Measurements from ENCODE around the gene RTEL1. TPM values are rescaled to one million over a fixed set of nuclear protein-coding genes. Genes with fewer than 3 reads are reported as not detected.

The RTEL1 gene
- total and polyA plus RNA-seq, 3 experiments from 2014 or later, result 5.7 to 54.5 (median 52.3) TPM

DNA sequence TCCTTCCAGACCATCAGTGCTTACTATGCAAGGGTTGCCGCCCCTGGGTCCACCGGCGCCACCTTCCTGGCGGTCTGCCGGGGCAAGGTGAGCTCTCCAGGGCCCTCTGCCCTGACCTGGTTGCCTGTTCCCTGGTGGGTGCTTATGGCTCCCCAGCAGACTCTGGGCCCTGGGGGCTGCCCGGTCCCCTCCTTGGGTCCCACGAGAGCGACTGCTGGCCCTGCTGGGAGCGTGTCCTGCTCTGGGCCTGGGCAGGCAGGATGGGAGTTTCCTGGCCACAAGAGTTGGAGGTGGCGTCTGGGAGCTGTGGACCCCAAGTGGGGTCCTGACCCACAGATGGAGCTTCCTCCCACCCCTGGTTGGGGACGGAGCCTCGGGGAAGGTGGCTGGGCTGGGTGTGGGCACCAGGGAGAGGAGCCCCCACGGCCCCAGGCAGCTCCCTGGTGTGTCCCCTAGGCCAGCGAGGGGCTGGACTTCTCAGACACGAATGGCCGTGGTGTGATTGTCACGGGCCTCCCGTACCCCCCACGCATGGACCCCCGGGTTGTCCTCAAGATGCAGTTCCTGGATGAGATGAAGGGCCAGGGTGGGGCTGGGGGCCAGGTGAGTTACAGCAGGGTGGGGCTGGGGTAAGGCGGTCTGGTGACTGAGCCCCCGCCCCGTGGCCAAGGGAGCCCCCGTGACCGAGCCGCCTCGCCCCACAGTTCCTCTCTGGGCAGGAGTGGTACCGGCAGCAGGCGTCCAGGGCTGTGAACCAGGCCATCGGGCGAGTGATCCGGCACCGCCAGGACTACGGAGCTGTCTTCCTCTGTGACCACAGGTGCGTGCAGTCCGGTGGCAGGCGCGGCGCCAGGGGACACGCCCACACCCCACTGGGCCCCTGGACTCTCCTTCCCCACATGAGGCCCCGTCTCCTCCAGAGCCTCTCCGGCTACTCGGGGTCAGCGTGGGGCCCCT is 31.2 kb downstream of the RTEL1 start:
- H3K9me3 Mint-ChIP-seq, result peaks cover 0 to 5% (median 0%) of the 10 kb centered on the region in 5 donors
- no peak overlapping the region for H3K4me3 Mint-ChIP-seq
- H3K4me1 ChIP-seq (ENCODE audit: insufficient read depth, low read length), result peaks cover 16% of the 10 kb centered on the region
- POLR2A ChIA-PET, result interaction anchor here (0.6 kb wide), 2 partner anchors 117 to 120 kb away, joined by 3 to 13 read pairs; no protein-coding TSS in a partner anchor
- peaks cover 0 to 2% (median 0%) of the 10 kb centered on the region in 3 donors for H3K36me3 Mint-ChIP-seq
- peaks cover 0 to 7% of the 10 kb centered on the region in 2 donors for H3K27me3 Mint-ChIP-seq
- no peaks in the 10 kb centered on the region for H3K9me3 ChIP-seq (ENCODE audit: low read length)
- H3K27ac Mint-ChIP-seq, result no peak overlapping the region
- no peak for DNase-seq
- no peak overlapping the region for H3K4me3 ChIP-seq (ENCODE audit: low read length)
- no peaks in the 10 kb centered on the region for H3K36me3 ChIP-seq (ENCODE audit: insufficient read depth, low read length)
- H3K27ac ChIP-seq (ENCODE audit: low read depth, low read length), result no peak overlapping the region
- peaks cover 0 to 11% (median 2%) of the 10 kb centered on the region in 3 donors for H3K4me1 Mint-ChIP-seq
- H3K27me3 ChIP-seq (ENCODE audit: insufficient read depth, low read length, poor library complexity, severe bottlenecking), result no peaks in the 10 kb centered on the region
- CTCF ChIA-PET, result no interaction called here

DNA sequence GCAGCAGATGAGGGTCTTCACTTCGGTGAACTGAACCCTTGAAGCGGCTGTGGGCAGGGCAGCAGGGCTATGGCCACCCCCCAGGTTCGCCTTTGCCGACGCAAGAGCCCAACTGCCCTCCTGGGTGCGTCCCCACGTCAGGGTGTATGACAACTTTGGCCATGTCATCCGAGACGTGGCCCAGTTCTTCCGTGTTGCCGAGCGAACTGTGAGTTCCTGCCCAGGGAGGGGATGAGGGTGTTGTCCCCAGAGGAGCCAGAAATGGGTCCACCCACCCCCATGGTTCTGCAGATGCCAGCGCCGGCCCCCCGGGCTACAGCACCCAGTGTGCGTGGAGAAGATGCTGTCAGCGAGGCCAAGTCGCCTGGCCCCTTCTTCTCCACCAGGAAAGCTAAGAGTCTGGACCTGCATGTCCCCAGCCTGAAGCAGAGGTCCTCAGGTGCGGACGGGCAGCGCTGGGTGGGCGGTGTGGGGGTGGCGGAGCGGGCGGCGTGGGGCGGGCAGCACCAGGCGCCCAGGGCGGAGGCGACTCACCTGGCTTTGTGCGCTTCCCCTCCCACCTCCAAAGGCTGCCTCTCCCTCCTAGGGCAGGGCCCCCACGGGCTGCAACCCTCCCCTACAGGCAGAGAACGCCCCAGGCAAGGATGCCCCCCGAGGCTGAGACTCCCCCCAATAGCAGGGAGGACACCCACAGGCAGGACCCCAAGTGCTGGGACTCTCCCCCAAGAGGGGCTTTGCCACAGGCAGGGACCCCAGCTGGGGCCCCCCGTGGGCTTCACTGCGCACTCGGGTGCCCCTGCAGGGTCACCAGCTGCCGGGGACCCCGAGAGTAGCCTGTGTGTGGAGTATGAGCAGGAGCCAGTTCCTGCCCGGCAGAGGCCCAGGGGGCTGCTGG is 32.1 kb downstream of the RTEL1 start:
- no peak overlapping the region for H3K27ac Mint-ChIP-seq

GRCh38 chr20:63690898-63691710 is 33.0 kb downstream of the RTEL1 start:
- Mint-ChIP-seq H3K9me3 (peaks cover 0 to 5% (median 0%) of the 10 kb centered on the region in 5 donors), H3K4me3 (no peak overlapping the region), H3K27me3 (peaks cover 0 to 7% of the 10 kb centered on the region in 2 donors), H3K4me1 (peaks cover 0 to 17% (median 4%) of the 10 kb centered on the region in 3 donors), H3K27ac (peak overlapping the region in 1 of 8 donors; percentile 24), H3K36me3 (peaks cover 0 to 3% (median 0%) of the 10 kb centered on the region in 3 donors)
- Histone ChIP-seq H3K36me3 (ENCODE audit: insufficient read depth, low read length) (no peaks in the 10 kb centered on the region), H3K27ac (ENCODE audit: low read depth, low read length) (no peak overlapping the region), H3K4me3 (ENCODE audit: low read length) (no peak overlapping the region), H3K27me3 (ENCODE audit: insufficient read depth, low read length, poor library complexity, severe bottlenecking) (no peaks in the 10 kb centered on the region), H3K4me1 (ENCODE audit: insufficient read depth, low read length) (peaks cover 18% of the 10 kb centered on the region), H3K9me3 (ENCODE audit: low read length) (no peaks in the 10 kb centered on the region)
- POLR2A ChIA-PET, result no interaction called here
- CTCF ChIA-PET, result no interaction called here
- DNase-seq, result no peak

More for the DNA sequence above, 32.1 kb downstream of the RTEL1 start:
- ChIA-PET CTCF (no interaction called here), POLR2A (interaction anchor here (0.6 kb wide), 1 partner anchor 119 kb away, joined by 13 read pairs; no protein-coding TSS in a partner anchor)
- Mint-ChIP-seq H3K9me3 (peaks cover 0 to 5% (median 0%) of the 10 kb centered on the region in 5 donors), H3K36me3 (peaks cover 0 to 2% (median 0%) of the 10 kb centered on the region in 3 donors), H3K27me3 (peaks cover 0 to 7% of the 10 kb centered on the region in 2 donors), H3K4me1 (peaks cover 0 to 11% (median 2%) of the 10 kb centered on the region in 3 donors), H3K4me3 (no peak overlapping the region)
- DNase-seq, result no peak
- Histone ChIP-seq H3K27ac (ENCODE audit: low read depth, low read length) (no peak overlapping the region), H3K4me1 (ENCODE audit: insufficient read depth, low read length) (peaks cover 16% of the 10 kb centered on the region), H3K9me3 (ENCODE audit: low read length) (no peaks in the 10 kb centered on the region), H3K4me3 (ENCODE audit: low read length) (no peak overlapping the region), H3K36me3 (ENCODE audit: insufficient read depth, low read length) (no peaks in the 10 kb centered on the region), H3K27me3 (ENCODE audit: insufficient read depth, low read length, poor library complexity, severe bottlenecking) (no peaks in the 10 kb centered on the region)

DNA sequence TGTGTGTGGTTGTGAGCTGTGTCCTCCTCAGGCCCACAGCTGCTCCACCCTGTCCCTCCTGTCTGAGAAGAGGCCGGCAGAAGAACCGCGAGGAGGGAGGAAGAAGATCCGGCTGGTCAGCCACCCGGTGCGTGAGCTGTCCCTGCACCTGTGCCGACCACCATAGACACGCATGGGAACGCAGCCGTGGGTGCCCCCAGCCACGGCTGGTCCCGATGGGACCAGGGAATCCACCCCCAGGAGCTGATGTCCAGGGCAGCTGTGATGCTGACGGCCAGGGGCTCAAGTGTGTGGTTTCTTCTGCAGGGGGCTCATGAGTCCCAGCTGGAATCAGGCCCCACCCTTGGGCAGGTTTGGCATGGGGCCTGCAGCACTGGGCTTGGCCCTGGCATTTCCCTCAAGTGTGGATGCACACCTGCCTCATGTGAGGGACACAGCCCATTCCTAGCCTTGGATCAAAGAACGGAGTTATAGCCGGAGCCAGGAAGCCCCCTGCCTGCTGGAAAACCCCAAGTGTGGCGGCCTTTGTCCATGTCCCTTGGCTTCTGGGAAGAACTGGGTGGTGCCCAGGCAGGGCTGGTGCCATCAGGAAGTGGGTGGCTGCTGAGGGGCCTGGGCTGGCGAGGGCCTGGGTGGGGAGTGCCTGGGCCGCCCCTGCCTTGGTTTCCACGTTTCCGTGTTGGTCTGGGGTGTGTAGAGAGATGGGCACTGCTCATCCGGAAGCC is 33.8 kb downstream of the RTEL1 start:
- Histone ChIP-seq H3K27ac (ENCODE audit: low read depth, low read length) (no peak overlapping the region), H3K4me3 (ENCODE audit: low read length) (no peak overlapping the region), H3K27me3 (ENCODE audit: insufficient read depth, low read length, poor library complexity, severe bottlenecking) (no peaks in the 10 kb centered on the region), H3K36me3 (ENCODE audit: insufficient read depth, low read length) (no peaks in the 10 kb centered on the region), H3K4me1 (ENCODE audit: insufficient read depth, low read length) (peaks cover 17% of the 10 kb centered on the region), H3K9me3 (ENCODE audit: low read length) (no peaks in the 10 kb centered on the region)
- peaks cover 0 to 23% (median 6%) of the 10 kb centered on the region in 3 donors for H3K4me1 Mint-ChIP-seq
- no peak overlapping the region for H3K4me3 Mint-ChIP-seq
- peaks cover 0 to 4% (median 0%) of the 10 kb centered on the region in 3 donors for H3K36me3 Mint-ChIP-seq
- peaks cover 0 to 5% (median 0%) of the 10 kb centered on the region in 5 donors for H3K9me3 Mint-ChIP-seq
- H3K27ac Mint-ChIP-seq, result peak overlapping the region in 1 of 8 donors; percentile 24
- peaks cover 0 to 7% of the 10 kb centered on the region in 2 donors for H3K27me3 Mint-ChIP-seq
- no peak for DNase-seq
- ChIA-PET CTCF (no interaction called here), POLR2A (no interaction called here)

GRCh38 chr20:63692436-63693082 is 34.4 kb downstream of the RTEL1 start:
- Histone ChIP-seq H3K36me3 (ENCODE audit: insufficient read depth, low read length) (no peaks in the 10 kb centered on the region), H3K27me3 (ENCODE audit: insufficient read depth, low read length, poor library complexity, severe bottlenecking) (no peaks in the 10 kb centered on the region), H3K27ac (ENCODE audit: low read depth, low read length) (no peak overlapping the region), H3K9me3 (ENCODE audit: low read length) (no peaks in the 10 kb centered on the region), H3K4me1 (ENCODE audit: insufficient read depth, low read length) (peaks cover 16% of the 10 kb centered on the region), H3K4me3 (ENCODE audit: low read length) (no peak overlapping the region)
- H3K27me3 Mint-ChIP-seq, result peaks cover 0 to 7% of the 10 kb centered on the region in 2 donors
- ChIA-PET POLR2A (no interaction called here), CTCF (no interaction called here)
- peaks cover 0 to 5% (median 0%) of the 10 kb centered on the region in 5 donors for H3K9me3 Mint-ChIP-seq
- H3K36me3 Mint-ChIP-seq, result peaks cover 0 to 4% (median 0%) of the 10 kb centered on the region in 3 donors
- H3K4me3 Mint-ChIP-seq, result peak overlapping the region in 1 of 7 donors; percentile 40
- H3K4me1 Mint-ChIP-seq, result peaks cover 0 to 29% (median 6%) of the 10 kb centered on the region in 3 donors
- DNase-seq, result no peak
- H3K27ac Mint-ChIP-seq, result peak overlapping the region in 3 of 8 donors; percentile 8 to 42 (median 36)

DNA sequence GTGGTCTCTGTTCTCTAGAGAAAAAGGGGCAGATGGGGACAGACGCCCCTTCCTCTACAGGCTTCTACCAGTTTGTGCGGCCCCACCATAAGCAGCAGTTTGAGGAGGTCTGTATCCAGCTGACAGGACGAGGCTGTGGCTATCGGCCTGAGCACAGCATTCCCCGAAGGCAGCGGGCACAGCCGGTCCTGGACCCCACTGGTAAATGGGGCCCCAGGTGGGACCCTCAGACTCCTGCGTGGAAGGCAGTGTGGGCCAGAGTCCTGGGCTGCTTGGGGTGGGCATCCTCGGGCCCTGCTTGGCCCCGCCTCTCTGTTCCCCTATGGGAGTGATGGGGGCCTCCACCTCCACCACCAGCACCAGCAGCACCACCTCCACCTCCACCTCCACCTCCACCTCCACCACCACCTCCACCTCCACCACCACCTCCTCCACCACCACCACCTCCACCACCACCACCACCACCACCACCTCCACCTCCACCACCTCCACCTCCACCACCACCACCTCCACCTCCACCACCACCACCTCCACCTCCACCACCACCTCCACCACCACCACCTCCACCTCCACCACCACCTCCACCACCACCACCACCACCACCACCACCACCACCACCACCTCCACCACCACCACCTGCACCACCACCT is 35.1 kb downstream of the RTEL1 start:
- peaks cover 16% of the 10 kb centered on the region for H3K4me1 ChIP-seq (ENCODE audit: insufficient read depth, low read length)
- no peak overlapping the region for H3K4me3 ChIP-seq (ENCODE audit: low read length)
- no peaks in the 10 kb centered on the region for H3K27me3 ChIP-seq (ENCODE audit: insufficient read depth, low read length, poor library complexity, severe bottlenecking)
- Mint-ChIP-seq H3K27me3 (peaks cover 0 to 7% of the 10 kb centered on the region in 2 donors), H3K4me3 (no peak overlapping the region), H3K36me3 (peaks cover 0 to 4% (median 0%) of the 10 kb centered on the region in 3 donors), H3K27ac (peak overlapping the region in 1 of 8 donors; percentile 8), H3K9me3 (peaks cover 0 to 5% (median 0%) of the 10 kb centered on the region in 5 donors), H3K4me1 (peaks cover 0 to 34% (median 6%) of the 10 kb centered on the region in 3 donors)
- no peaks in the 10 kb centered on the region for H3K36me3 ChIP-seq (ENCODE audit: insufficient read depth, low read length)
- no peak for DNase-seq
- CTCF ChIA-PET, result no interaction called here
- no peaks in the 10 kb centered on the region for H3K9me3 ChIP-seq (ENCODE audit: low read length)
- POLR2A ChIA-PET, result no interaction called here
- no peak overlapping the region for H3K27ac ChIP-seq (ENCODE audit: low read depth, low read length)

Measured in CD8-positive, alpha-beta memory T cell (primary cell).